Hematopoietic multipotent progenitor cell treated with erythropoietin and hydrocortisone succinate and interleukin-3 and kit ligand, for 6 days (in vitro differentiated cells): ENCODE results near the gene LRRN2.
"Not testable (repeated sequence)": the region's sequence is repeated elsewhere in the genome, so short reads cannot be mapped to it uniquely, and the experiment has no call there.

Experiments
- DNase-seq: peaks from one replicate; pipeline ENCODE4 v3.0.0-alpha.2; 2015

The LRRN2 gene

DNA sequence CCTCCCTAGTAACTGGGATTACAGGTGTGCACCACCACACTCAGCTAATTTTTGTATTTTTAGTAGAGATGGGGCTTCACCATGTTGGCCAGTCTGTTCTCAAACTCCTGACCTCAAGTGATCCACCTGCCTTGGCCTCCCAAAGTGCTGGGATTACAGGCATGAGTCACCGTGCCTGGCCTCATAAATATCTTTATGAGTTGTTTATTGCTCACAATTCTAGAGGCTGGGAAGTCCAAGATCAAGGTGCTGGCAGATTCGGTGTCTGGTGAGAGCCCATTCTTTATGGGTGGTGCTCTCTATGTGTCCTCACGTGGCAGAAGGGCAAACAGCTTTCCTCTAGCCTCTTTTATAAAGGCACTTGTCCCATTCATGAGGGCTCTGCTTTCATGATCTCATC, 115.5 kb downstream of the LRRN2 start:
- DNase-seq, result not testable (repeated sequence)

DNA sequence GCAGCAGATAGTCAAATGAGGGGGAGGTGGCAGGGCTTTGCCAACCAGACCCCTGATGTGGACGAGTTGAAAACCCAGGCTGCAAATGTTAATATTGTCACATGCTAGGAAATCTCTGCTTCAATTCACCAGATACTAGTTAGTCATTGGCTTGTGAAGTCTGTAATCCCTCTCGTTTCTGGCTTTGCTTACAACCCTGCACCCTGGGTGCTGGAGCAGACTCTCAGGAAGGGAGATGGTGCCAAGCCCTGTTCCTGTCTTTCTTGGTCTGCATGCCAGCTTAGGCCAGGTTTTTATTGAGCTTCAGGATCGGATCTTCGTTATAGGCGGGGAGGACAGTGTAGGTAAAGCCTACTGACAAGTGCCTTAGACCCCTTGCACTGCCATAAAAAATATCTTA, 116.1 kb downstream of the LRRN2 start:
- DNase-seq, result no peak

GRCh38 chr1:204568576-204569315, 116.8 kb downstream of the LRRN2 start:
- no peak for DNase-seq
